ENCODE data around the gene PTCD2. TPM values are rescaled to one million over a fixed set of nuclear protein-coding genes. Genes with fewer than 3 reads are reported as not detected.

The PTCD2 gene
- total RNA-seq, 4 donors from 2014 or later, result 6.3 to 17.4 (median 11.8) TPM

- no peaks in the 10 kb centered on the region for H3K36me3 ChIP-seq
- H3K9me3 ChIP-seq, result no peaks in the 10 kb centered on the region
- H3K27ac ChIP-seq, result no peak overlapping the region
- no peak for TF ChIP-seq POLR2A (IDR thresholded peaks at IDR 0.05)
- no peak for TF ChIP-seq CTCF (IDR thresholded peaks at IDR 0.05)
- TF ChIP-seq EP300 (IDR thresholded peaks at IDR 0.05), result no peak
- no peak for DNase-seq (ENCODE audit: low spot score in 2 of 2)
- peaks cover 0 to 16% (median 3%) of the 10 kb centered on the region in 4 donors for H3K4me1 ChIP-seq
- no peaks in the 10 kb centered on the region for H3K27me3 ChIP-seq
- no peak overlapping the region for H3K4me3 ChIP-seq
- WGBS, 2 donors, result 80 to 89% methylated on average over 8 of the region's 8 CpGs
These were observed 68.5 kb downstream of the PTCD2 start for GRCh38 chr5:72388646-72389045.

GRCh38 chr5:72390836-72391235 lies 70.7 kb downstream of the PTCD2 start:
- no peak overlapping the region for H3K27ac ChIP-seq
- no peaks in the 10 kb centered on the region for H3K9me3 ChIP-seq
- H3K4me3 ChIP-seq, result no peak overlapping the region
- TF ChIP-seq POLR2A (IDR thresholded peaks at IDR 0.05) (no peak), CTCF (IDR thresholded peaks at IDR 0.05) (no peak)
- peaks cover 0 to 12% (median 3%) of the 10 kb centered on the region in 4 donors for H3K4me1 ChIP-seq
- no peak for DNase-seq (ENCODE audit: low spot score in 2 of 2)
- no peaks in the 10 kb centered on the region for H3K27me3 ChIP-seq
- H3K36me3 ChIP-seq, result no peaks in the 10 kb centered on the region

GRCh38 chr5:72392326-72392733 lies 72.2 kb downstream of the PTCD2 start:
- peak overlapping the region in 1 of 4 donors; percentile 42 for H3K27ac ChIP-seq
- no peak overlapping the region for H3K4me3 ChIP-seq
- TF ChIP-seq POLR2A (IDR thresholded peaks at IDR 0.05) (no peak), CTCF (IDR thresholded peaks at IDR 0.05) (no peak), EP300 (IDR thresholded peaks at IDR 0.05) (no peak)
- 31 to 32% methylated on average over 1 of the region's 1 CpG for WGBS, 2 donors
- H3K4me1 ChIP-seq, result peaks cover 0 to 12% (median 3%) of the 10 kb centered on the region in 4 donors
- H3K9me3 ChIP-seq, result no peaks in the 10 kb centered on the region
- H3K36me3 ChIP-seq, result no peaks in the 10 kb centered on the region
- no peaks in the 10 kb centered on the region for H3K27me3 ChIP-seq
- DNase-seq (ENCODE audit: low spot score in 2 of 2), result no peak

GRCh38 chr5:72393052-72393451 lies 72.9 kb downstream of the PTCD2 start:
- peaks cover 0 to 10% (median 3%) of the 10 kb centered on the region in 4 donors for H3K4me1 ChIP-seq
- TF ChIP-seq EP300 (IDR thresholded peaks at IDR 0.05) (no peak), POLR2A (IDR thresholded peaks at IDR 0.05) (no peak), CTCF (IDR thresholded peaks at IDR 0.05) (no peak)
- H3K36me3 ChIP-seq, result no peaks in the 10 kb centered on the region
- no peaks in the 10 kb centered on the region for H3K27me3 ChIP-seq
- no peak overlapping the region for H3K27ac ChIP-seq
- DNase-seq (ENCODE audit: low spot score in 2 of 2), result no peak
- no peak overlapping the region for H3K4me3 ChIP-seq
- H3K9me3 ChIP-seq, result no peaks in the 10 kb centered on the region

- H3K4me3 ChIP-seq, result no peak overlapping the region
- H3K36me3 ChIP-seq, result no peaks in the 10 kb centered on the region
- H3K27me3 ChIP-seq, result no peaks in the 10 kb centered on the region
- no peak overlapping the region for H3K27ac ChIP-seq
- 30 to 49% methylated on average over 2 of the region's 2 CpGs for WGBS, 2 donors
- peaks cover 0 to 10% (median 6%) of the 10 kb centered on the region in 4 donors for H3K4me1 ChIP-seq
- TF ChIP-seq EP300 (IDR thresholded peaks at IDR 0.05), result no peak
- TF ChIP-seq CTCF (IDR thresholded peaks at IDR 0.05), result peak in 1 of 5 experiments; percentile 12
- TF ChIP-seq POLR2A (IDR thresholded peaks at IDR 0.05), result no peak
- DNase-seq (ENCODE audit: low spot score in 2 of 2), result no peak
- H3K9me3 ChIP-seq, result no peaks in the 10 kb centered on the region
These were observed 74.5 kb downstream of the PTCD2 start for GRCh38 chr5:72394688-72395087.

All from tibial nerve (tissue), 4 donors.